NCI-H460 (cell line): ENCODE results near the gene NCK1. TPM values are rescaled to one million over a fixed set of nuclear protein-coding genes. Genes with fewer than 3 reads are reported as not detected.
"Not testable (repeated sequence)": the region's sequence is repeated elsewhere in the genome, so short reads cannot be mapped to it uniquely, and the experiment has no call there.

Source experiments
- DNase-seq: peaks from one replicate; pipeline ENCODE4 v3.0.0-alpha.2; 2016; ENCODE audit warnings: low read depth; ENCODE audit errors: extremely low read depth
- total RNA-seq: library from RNA; depleted of rRNA; stranded (reverse); fragments of >200 nt; shearing (Covaris generic); gene quantifications from 2 replicates; pipeline ENCODE4 v1.2.3, GENCODE V29; 2014

Gene NCK1
- total RNA-seq, 1 experiment from 2014 or later: 52.8 TPM

- no peak for DNase-seq
Observed at GRCh38 chr3:136942803-136943202, 80.8 kb downstream of the NCK1 start.

GRCh38 chr3:136943436-136943835, 81.4 kb downstream of the NCK1 start:
- no peak for DNase-seq

GRCh38 chr3:136946978-136947377, 85.0 kb downstream of the NCK1 start:
- no peak for DNase-seq

GRCh38 chr3:136947477-136947876, 85.5 kb downstream of the NCK1 start:
- DNase-seq: no peak

- DNase-seq: no peak
Observed at GRCh38 chr3:136949146-136949545, 87.1 kb downstream of the NCK1 start.

- DNase-seq: no peak
Observed at GRCh38 chr3:136949708-136950107, 87.7 kb downstream of the NCK1 start.

GRCh38 chr3:136950623-136951022, 88.6 kb downstream of the NCK1 start:
- DNase-seq: no peak

GRCh38 chr3:136952292-136952691, 90.3 kb downstream of the NCK1 start:
- DNase-seq: no peak

GRCh38 chr3:136954251-136954650, 92.2 kb downstream of the NCK1 start:
- no peak for DNase-seq

- no peak for DNase-seq
Observed at GRCh38 chr3:136954980-136955780, 93.2 kb downstream of the NCK1 start.

- DNase-seq: no peak
Observed at GRCh38 chr3:136955813-136956212, 93.8 kb downstream of the NCK1 start.

GRCh38 chr3:136956971-136957370, 95.0 kb downstream of the NCK1 start:
- no peak for DNase-seq

- peak; percentile 65 for DNase-seq
Observed at GRCh38 chr3:136957751-136958288, 95.8 kb downstream of the NCK1 start, which contains the start of gene IL20RB. Gene IL20RB, plus strand, starts transcription at chr3:136957983. Its CDS starts 131 bp downstream, at chr3:136958114.

GRCh38 chr3:136958939-136959338, 96.9 kb downstream of the NCK1 start:
- no peak for DNase-seq

GRCh38 chr3:136959599-136959998, 97.6 kb downstream of the NCK1 start:
- no peak for DNase-seq

- DNase-seq: no peak
Observed at GRCh38 chr3:136960838-136961836, 99.1 kb downstream of the NCK1 start.

- DNase-seq: no peak
Observed at GRCh38 chr3:136962927-136963326, 100.9 kb downstream of the NCK1 start.

GRCh38 chr3:136969539-136969938, 107.5 kb downstream of the NCK1 start:
- DNase-seq: not testable (repeated sequence)

GRCh38 chr3:136973352-136973751, 111.3 kb downstream of the NCK1 start:
- DNase-seq: no peak

GRCh38 chr3:136974670-136975069, 112.7 kb downstream of the NCK1 start:
- no peak for DNase-seq

GRCh38 chr3:136979204-136979603, 117.2 kb downstream of the NCK1 start:
- DNase-seq: no peak
